PFSK-1 (cell line): ENCODE data around the gene WDR70.

Source experiments
- FOXP2 ChIP-seq: optimal IDR thresholded peaks from 2 replicates; pipeline ENCODE3; 2011; ENCODE audit warnings: borderline replicate concordance, control low read depth, inconsistent platforms; ENCODE audit not compliant: insufficient read depth; ENCODE audit errors: extremely low read length, extremely low read depth
- POLR2AphosphoS5 ChIP-seq: IDR thresholded peaks from 2 replicates; pipeline ENCODE4 v1.6.1; 2012; ENCODE audit warnings: low read depth, mild to moderate bottlenecking, control low read depth, low read length, moderate library complexity
- SIN3A ChIP-seq: IDR thresholded peaks from 2 replicates; pipeline ENCODE4 v1.6.1; 2012; ENCODE audit warnings: mild to moderate bottlenecking, low read length, moderate library complexity, borderline replicate concordance; ENCODE audit not compliant: insufficient read depth
- TAF1 ChIP-seq: IDR thresholded peaks from 2 replicates; pipeline ENCODE4 v1.6.1; 2012; ENCODE audit warnings: low read length, control low read depth, borderline replicate concordance; ENCODE audit not compliant: insufficient read depth
- TF ChIP-seq, protein P1 (sequence below), 2 experiments: IDR thresholded peaks; 2 replicates each; pipeline versions ENCODE4 v1.6.1 to v1.8.0; 2011 to 2012; ENCODE audit warnings: low read depth in 2 of 2, low read length in 2 of 2, control low read depth in 1 of 2, inconsistent platforms in 1 of 2, mild to moderate bottlenecking in 1 of 2, moderate library complexity in 1 of 2; ENCODE audit not compliant: insufficient read depth in 1 of 2

WDR70 gene

GRCh38 chr5:37717276-37717612 is 338.1 kb downstream of the WDR70 start:
- TF ChIP-seq TAF1, result no peak
- TF ChIP-seq, protein P1, sequence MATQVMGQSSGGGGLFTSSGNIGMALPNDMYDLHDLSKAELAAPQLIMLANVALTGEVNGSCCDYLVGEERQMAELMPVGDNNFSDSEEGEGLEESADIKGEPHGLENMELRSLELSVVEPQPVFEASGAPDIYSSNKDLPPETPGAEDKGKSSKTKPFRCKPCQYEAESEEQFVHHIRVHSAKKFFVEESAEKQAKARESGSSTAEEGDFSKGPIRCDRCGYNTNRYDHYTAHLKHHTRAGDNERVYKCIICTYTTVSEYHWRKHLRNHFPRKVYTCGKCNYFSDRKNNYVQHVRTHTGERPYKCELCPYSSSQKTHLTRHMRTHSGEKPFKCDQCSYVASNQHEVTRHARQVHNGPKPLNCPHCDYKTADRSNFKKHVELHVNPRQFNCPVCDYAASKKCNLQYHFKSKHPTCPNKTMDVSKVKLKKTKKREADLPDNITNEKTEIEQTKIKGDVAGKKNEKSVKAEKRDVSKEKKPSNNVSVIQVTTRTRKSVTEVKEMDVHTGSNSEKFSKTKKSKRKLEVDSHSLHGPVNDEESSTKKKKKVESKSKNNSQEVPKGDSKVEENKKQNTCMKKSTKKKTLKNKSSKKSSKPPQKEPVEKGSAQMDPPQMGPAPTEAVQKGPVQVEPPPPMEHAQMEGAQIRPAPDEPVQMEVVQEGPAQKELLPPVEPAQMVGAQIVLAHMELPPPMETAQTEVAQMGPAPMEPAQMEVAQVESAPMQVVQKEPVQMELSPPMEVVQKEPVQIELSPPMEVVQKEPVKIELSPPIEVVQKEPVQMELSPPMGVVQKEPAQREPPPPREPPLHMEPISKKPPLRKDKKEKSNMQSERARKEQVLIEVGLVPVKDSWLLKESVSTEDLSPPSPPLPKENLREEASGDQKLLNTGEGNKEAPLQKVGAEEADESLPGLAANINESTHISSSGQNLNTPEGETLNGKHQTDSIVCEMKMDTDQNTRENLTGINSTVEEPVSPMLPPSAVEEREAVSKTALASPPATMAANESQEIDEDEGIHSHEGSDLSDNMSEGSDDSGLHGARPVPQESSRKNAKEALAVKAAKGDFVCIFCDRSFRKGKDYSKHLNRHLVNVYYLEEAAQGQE (IDR thresholded peaks at IDR 0.05; ENCODE audit: insufficient read depth in 1 of 2, low read depth in 2 of 2, low read length in 2 of 2), result 0 out of 4 replicates have a peak, but pooled peaks of 1 of the 2 experiments have one; percentile 8

DNA sequence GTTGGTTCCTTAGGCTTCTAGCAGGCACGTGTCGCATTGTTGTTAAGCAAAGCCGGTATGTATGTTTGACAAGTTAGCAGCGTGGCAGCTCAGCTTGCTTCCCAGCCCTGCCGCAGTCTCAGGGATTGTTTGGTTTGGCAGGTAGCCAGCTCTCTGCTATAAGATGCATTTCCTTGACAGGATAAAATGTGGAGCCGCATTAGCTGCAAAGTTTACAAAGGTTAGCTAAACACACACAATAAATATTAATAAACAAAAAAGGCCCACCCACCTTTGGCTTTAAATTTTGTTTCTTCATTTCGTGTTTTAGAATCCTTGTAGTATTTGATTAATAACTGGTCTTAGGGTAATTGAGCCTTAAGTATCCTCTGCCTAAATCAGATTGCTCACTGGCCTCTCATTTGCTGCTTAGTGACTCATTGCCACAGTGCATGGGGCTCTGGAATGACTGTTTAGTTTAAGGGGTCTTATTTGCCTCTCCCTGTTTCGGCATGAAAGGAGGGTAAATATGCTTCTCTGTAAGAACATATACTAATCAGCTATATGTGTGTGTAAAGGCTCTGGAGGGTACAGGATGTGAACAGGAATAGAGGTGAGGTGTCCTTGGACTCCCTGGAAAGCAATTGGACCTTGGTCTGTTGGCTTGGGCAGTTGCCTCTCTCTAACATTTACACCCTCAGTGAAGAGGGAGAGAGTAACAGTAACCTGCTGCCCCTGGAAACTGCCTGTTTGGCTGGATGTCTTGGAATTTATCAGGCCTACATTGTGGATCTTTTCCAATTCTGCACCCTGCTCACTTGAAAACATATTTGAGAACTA is 338.7 kb downstream of the WDR70 start:
- TF ChIP-seq SIN3A (peak; percentile 100), FOXP2 (peak; percentile 60), POLR2AphosphoS5 (no peak), TAF1 (no peak)
- TF ChIP-seq, protein P1 (IDR thresholded peaks at IDR 0.05; ENCODE audit: insufficient read depth in 1 of 2, low read depth in 2 of 2, low read length in 2 of 2), result no peak

- TF ChIP-seq TAF1 (no peak), POLR2AphosphoS5 (no peak), FOXP2 (no peak), SIN3A (no peak)
- TF ChIP-seq, protein P1 (IDR thresholded peaks at IDR 0.05; ENCODE audit: insufficient read depth in 1 of 2, low read depth in 2 of 2, low read length in 2 of 2), result no peak
Observed at GRCh38 chr5:37720550-37720952, 341.4 kb downstream of the WDR70 start.

- TF ChIP-seq TAF1 (no peak), FOXP2 (no peak)
- TF ChIP-seq, protein P1 (IDR thresholded peaks at IDR 0.05; ENCODE audit: insufficient read depth in 1 of 2, low read depth in 2 of 2, low read length in 2 of 2), result peak; percentile 65 to 85; a peak in 3 of 4 replicates
Observed at GRCh38 chr5:37721447-37721871, 342.3 kb downstream of the WDR70 start.
